ENCODE measurements around the gene MRPL55.

The MRPL55 gene

GRCh38 chr1:228084797-228085196 is 24.3 kb downstream of the MRPL55 start:
- TF ChIP-seq CTCF (IDR thresholded peaks at IDR 0.05; ENCODE audit: insufficient read depth, low read depth, low read length, missing control alignments), result no peak
- no peak for DNase-seq (ENCODE audit: low read depth)
- H3K4me3 ChIP-seq (ENCODE audit: low read depth, low read length), result peak overlapping the region; percentile 80

GRCh38 chr1:228084325-228084724 is 24.8 kb downstream of the MRPL55 start:
- H3K4me3 ChIP-seq (ENCODE audit: low read depth, low read length), result peak overlapping the region; percentile 80
- TF ChIP-seq CTCF (IDR thresholded peaks at IDR 0.05; ENCODE audit: insufficient read depth, low read depth, low read length, missing control alignments), result no peak
- DNase-seq (ENCODE audit: low read depth), result peak; percentile 66

GRCh38 chr1:228083871-228084278 is 25.2 kb downstream of the MRPL55 start:
- peak overlapping the region; percentile 80 for H3K4me3 ChIP-seq (ENCODE audit: low read depth, low read length)
- no peak for DNase-seq (ENCODE audit: low read depth)
- TF ChIP-seq CTCF (IDR thresholded peaks at IDR 0.05; ENCODE audit: insufficient read depth, low read depth, low read length, missing control alignments), result no peak

GRCh38 chr1:228082918-228083870 is 25.9 kb downstream of the MRPL55 start:
- peak overlapping the region; percentile 80 for H3K4me3 ChIP-seq (ENCODE audit: low read depth, low read length)
- DNase-seq (ENCODE audit: low read depth), result peak; percentile 61
- no peak for TF ChIP-seq CTCF (IDR thresholded peaks at IDR 0.05; ENCODE audit: insufficient read depth, low read depth, low read length, missing control alignments)

GRCh38 chr1:228082214-228082917 is 26.7 kb downstream of the MRPL55 start, which contains the start of gene ARF1:
ARF1 (plus strand) TSS chr1:228082708; CDS start chr1:228097115, 14,407 bp downstream.
- DNase-seq (ENCODE audit: low read depth), result peak; percentile 96
- peak within 1 kb of the TSS; percentile 91 for H3K4me3 ChIP-seq (ENCODE audit: low read depth, low read length)
- no peak for TF ChIP-seq CTCF (IDR thresholded peaks at IDR 0.05; ENCODE audit: insufficient read depth, low read depth, low read length, missing control alignments)

- H3K4me3 ChIP-seq (ENCODE audit: low read depth, low read length), result peak overlapping the region; percentile 91
- no peak for TF ChIP-seq CTCF (IDR thresholded peaks at IDR 0.05; ENCODE audit: insufficient read depth, low read depth, low read length, missing control alignments)
- DNase-seq (ENCODE audit: low read depth), result peak; percentile 44
Measured at GRCh38 chr1:228081578-228082213, 27.4 kb downstream of the MRPL55 start.

All from GM12865 (cell line).